Spleen (tissue), 7 donors: ENCODE results near the gene CHST4.

ENCODE experiments used
- CTCF ChIP-seq, 11 experiments: fragments of 200-600 bp in 7 of 11; fragments of 450-650 bp in 4 of 11; sonication (generic) in 4 of 11; IDR thresholded peaks in 8 of 11; conservative IDR thresholded peaks in 3 of 11; 1 replicate in 7 of 11; 2 replicates in 4 of 11; pipeline versions ENCODE4 v1.4.0 to v1.8.0; 2016 to 2021; ENCODE audit warnings: antibody characterized with exemption in 11 of 11, inconsistent platforms in 4 of 11, mild to moderate bottlenecking in 1 of 11
- POLR2A ChIP-seq, 3 donors: fragments of 450-650 bp; IDR thresholded peaks; one replicate each; pipeline ENCODE4 v1.5.1; 2017; ENCODE audit warnings: antibody characterized with exemption in 3 of 3, mild to moderate bottlenecking in 1 of 3
- donor health status: DM: no; HTN: no; CAD: no; lungs with moderate emphysema.
- donor health status: DM: no; HTN: no; CAD: no.
- donor health status: DM: no; HTN: no; CAD: no.

- TF ChIP-seq CTCF (IDR thresholded peaks at IDR 0.05 in 8 of 11, conservative IDR thresholded peaks at IDR 0.05 in 3 of 11) (no peak), POLR2A (IDR thresholded peaks at IDR 0.05) (no peak)
These were observed 11.8 kb upstream of the CHST4 start for GRCh38 chr16:71514476-71514875.
